ENCODE results near the gene ATAD3A. TPM values are rescaled to one million over a fixed set of nuclear protein-coding genes. Genes with fewer than 3 reads are reported as not detected.
"Not testable (repeated sequence)": the region's sequence is repeated elsewhere in the genome, so short reads cannot be mapped to it uniquely, and the experiment has no call there.

Gene ATAD3A
- total RNA-seq, 2 donors from 2014 or later: 30.0 to 32.8 TPM

DNA sequence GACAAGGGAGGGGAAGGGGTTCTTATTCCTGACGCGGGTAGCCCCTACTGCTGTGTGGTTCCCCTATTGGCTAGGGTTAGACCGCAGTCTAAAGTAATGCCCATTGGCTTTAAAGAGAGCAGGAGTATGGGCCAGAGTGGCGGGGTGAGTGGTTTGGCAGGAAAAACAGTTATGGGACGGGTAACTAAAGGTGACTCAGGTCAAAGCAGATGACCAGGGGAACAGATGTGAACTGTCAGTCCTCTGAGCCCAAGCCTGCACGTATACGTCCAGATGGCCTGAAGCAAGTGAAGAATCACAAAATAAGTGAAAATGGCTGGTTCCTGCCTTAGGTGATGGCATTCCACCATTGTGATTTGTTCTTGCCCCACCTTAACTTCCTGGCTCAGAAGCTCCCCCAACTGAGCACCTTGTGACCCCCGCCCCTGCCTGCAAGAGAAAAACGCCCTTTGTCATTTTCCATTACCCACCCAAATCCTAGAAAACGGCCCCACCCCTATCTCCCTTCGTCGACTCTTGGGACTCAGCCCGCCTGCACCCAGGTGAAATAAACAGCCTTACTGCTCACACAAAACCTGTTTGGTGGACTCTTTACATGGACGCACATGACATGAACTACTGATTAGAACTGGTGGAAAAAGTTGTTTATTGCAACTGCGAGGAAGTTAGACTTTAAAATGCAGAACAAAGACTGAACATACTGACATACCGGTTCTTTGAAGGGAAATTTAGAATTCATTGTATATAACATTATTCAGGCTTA, 41.2 kb upstream of the ATAD3A start:
- Histone ChIP-seq H3K27me3 (replicated peaks; ENCODE audit: insufficient read depth) (no peaks in the 10 kb centered on the region), H3K36me3 (no peaks in the 10 kb centered on the region), H3K4me1 (replicated peaks) (no peaks in the 10 kb centered on the region), H3K27ac (peak overlapping the region; percentile 71 to 85), H3K9me3 (no peaks in the 10 kb centered on the region), H3K4me3 (peak overlapping the region; percentile 61 to 76)
- WGBS: 16% methylated on average over 16 of the region's 16 CpGs
- no peak for DNase-seq (ENCODE audit: low spot score)
- intact Hi-C loops (cut with DNase I): no loop called here
- TF ChIP-seq POLR2A (IDR thresholded peaks at IDR 0.05) (no peak), CTCF (IDR thresholded peaks at IDR 0.05) (no peak), POLR2AphosphoS5 (IDR thresholded peaks at IDR 0.05) (no peak)

GRCh38 chr1:1471389-1472052, 40.4 kb upstream of the ATAD3A start, which contains the start of gene ATAD3B:
ATAD3B (plus strand) TSS chr1:1471765; CDS start chr1:1471885, 120 bp downstream.
- Histone ChIP-seq H3K9me3 (no peaks in the 10 kb centered on the region), H3K27ac (peak within 1 kb of the TSS; percentile 71 to 85), H3K36me3 (no peaks in the 10 kb centered on the region), H3K4me1 (replicated peaks) (no peaks in the 10 kb centered on the region), H3K27me3 (replicated peaks; ENCODE audit: insufficient read depth) (no peaks in the 10 kb centered on the region), H3K4me3 (peak within 1 kb of the TSS; percentile 61 to 76)
- TF ChIP-seq CTCF (IDR thresholded peaks at IDR 0.05) (no peak), POLR2A (IDR thresholded peaks at IDR 0.05) (peak; percentile 51), POLR2AphosphoS5 (IDR thresholded peaks at IDR 0.05) (peak; percentile 98)
- intact Hi-C loops (cut with DNase I): no loop called here
- peak; percentile 92 for DNase-seq (ENCODE audit: low spot score)
- under 1% methylated on average over 63 of the region's 87 CpGs for WGBS

DNA sequence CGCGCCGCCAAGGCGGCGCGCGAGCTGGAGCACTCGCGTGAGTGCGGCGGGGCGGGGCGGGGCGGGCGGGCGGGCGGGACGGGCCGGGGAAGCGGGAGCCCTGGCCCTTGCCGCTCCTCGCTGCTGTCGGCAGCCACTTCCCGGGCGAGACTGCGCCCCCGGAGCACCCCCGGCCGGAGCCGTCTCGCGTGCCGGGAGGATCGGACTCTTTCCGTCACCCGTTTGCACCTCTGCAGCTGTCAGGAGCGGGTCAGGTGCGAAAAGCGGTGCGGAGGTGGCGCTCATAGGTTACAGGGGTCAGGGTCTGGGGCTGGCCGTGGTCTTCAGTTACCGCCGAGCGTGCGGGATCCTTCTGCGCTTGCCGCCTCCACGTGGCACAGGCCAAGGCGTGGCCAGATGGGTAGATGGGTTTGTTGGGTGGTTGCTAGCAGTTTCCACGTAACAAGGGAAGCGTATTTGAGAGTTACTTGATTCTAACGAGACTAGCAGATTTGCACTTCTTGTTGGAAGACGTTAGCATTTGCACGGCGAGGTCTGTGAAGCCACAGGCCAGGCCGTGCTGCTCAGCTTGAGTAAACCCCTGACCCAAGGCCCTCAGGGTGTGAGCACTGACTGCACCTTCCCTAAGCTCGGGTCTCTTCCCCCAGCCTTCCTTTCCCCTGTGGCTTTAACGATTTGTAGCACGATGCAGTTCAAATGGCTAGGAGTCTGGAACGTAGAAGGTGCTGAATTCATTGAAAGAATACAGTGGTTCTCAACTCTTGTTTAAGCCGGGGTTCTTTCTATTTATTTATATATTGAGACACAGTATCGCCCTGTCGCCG, 39.7 kb upstream of the ATAD3A start:
- DNase-seq (ENCODE audit: low spot score); H3K36me3 ChIP-seq; H3K4me1 ChIP-seq (replicated peaks); H3K27me3 ChIP-seq (replicated peaks; ENCODE audit: insufficient read depth); intact Hi-C loops (cut with DNase I); H3K9me3 ChIP-seq: not testable (repeated sequence)
- WGBS: 5% methylated on average over 29 of the region's 65 CpGs
- H3K4me3 ChIP-seq: peak overlapping the region; percentile 61 to 76
- peak overlapping the region in 1 of 2 donors; percentile 71 for H3K27ac ChIP-seq

DNA sequence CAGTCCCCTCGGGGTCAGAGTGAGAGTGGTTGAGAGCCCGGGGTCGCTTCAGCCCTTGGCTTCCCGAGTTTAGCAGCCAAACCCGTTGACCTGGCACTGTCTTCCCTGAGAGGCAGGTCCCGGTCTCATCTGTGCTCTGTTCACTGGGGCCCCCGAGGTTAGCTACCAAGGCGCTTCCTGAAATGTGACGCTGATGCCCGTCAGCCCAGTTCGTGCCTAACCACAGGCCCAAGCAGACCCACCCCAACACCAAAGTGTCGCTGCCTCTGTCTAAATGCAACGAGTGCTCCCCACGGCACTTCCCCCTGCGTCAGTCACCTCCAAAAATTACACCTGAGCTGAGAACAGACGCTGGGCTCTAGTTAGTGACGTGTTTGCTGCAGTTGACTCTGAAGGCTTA, 36.0 kb upstream of the ATAD3A start:
- H3K9me3 ChIP-seq; H3K27me3 ChIP-seq (replicated peaks; ENCODE audit: insufficient read depth); intact Hi-C loops (cut with DNase I); DNase-seq (ENCODE audit: low spot score); H3K27ac ChIP-seq; H3K4me3 ChIP-seq; H3K4me1 ChIP-seq (replicated peaks): not testable (repeated sequence)
- 86% methylated on average over 17 of the region's 17 CpGs for WGBS
- H3K36me3 ChIP-seq: peaks cover 7 to 13% of the 10 kb centered on the region in 2 donors

DNA sequence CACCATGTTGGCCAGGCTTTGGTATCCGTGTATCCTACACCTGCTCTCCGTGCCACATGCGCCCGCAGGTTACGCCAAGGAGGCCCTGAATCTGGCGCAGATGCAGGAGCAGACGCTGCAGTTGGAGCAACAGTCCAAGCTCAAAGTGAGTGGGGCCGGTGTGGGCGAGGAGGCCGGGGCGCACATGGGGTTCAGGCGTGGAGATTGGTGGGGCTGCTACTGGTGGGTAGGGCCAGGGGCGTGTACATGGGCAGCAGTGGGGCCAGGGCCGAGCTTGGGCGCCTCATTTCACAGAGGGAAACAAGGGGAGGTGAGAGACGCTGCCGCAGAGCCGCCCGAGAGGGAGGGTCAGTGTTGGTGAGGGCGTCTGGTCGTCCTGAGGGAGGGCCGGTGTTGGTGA, 34.8 kb upstream of the ATAD3A start:
- intact Hi-C loops (cut with DNase I): no loop called here
- WGBS: 94% methylated on average over 22 of the region's 22 CpGs
- Histone ChIP-seq H3K9me3 (no peaks in the 10 kb centered on the region), H3K27me3 (replicated peaks; ENCODE audit: insufficient read depth) (no peaks in the 10 kb centered on the region), H3K36me3 (peaks cover 7 to 15% of the 10 kb centered on the region in 2 donors), H3K4me3 (no peak overlapping the region), H3K27ac (no peak overlapping the region), H3K4me1 (replicated peaks) (no peaks in the 10 kb centered on the region)
- DNase-seq (ENCODE audit: low spot score): no peak
- TF ChIP-seq POLR2AphosphoS5 (IDR thresholded peaks at IDR 0.05) (no peak), POLR2A (IDR thresholded peaks at IDR 0.05) (no peak)
